K562 (cell line): ENCODE measurements around the gene CACNG1. TPM values are rescaled to one million over a fixed set of nuclear protein-coding genes. Genes with fewer than 3 reads are reported as not detected.

Experiments used
- ATAC-seq: fragments of 200-7000 bp; cut with Tn5 transposase; 3 replicates; pipeline ENCODE4 v1.9.1; 2020; ENCODE audit warnings: moderate library complexity
- BruUV-seq: library from RNA; stranded (reverse); fragments of 400-500 nt; replicated peaks from 2 replicates; lab custom pipeline; 2021; lab: Mats Ljungman, UMichigan
- CTCF ChIA-PET: fragments of 300-600 bp; formaldehyde crosslinking; extraction: SDS; loops from one replicate; lab custom pipeline; 2021; ENCODE audit warnings: low intra/inter-chr PET ratio; lab: Yijun Ruan, JAX
- POLR2A ChIA-PET: fragments of 300-600, 350-650 bp; sonication (Branson Sonifier 250); formaldehyde crosslinking; extraction: SDS; loops from one replicate; lab custom pipeline; 2021; ENCODE audit warnings: antibody characterized with exemption, inconsistent platforms; lab: Yijun Ruan, JAX
- DNase-seq, 4 experiments: peaks; one replicate each; pipeline versions ENCODE4 v3.0.0 to v3.0.0-alpha.2; 2011 to 2018; ENCODE audit warnings: low spot score in 3 of 4, mixed read lengths in 3 of 4; ENCODE audit errors: extremely low read depth in 1 of 4
- FAIRE-seq: peaks from 2 replicates; lab custom pipeline; 2011; peaks lifted over from hg19 to GRCh38; lab: Jason Lieb, UNC
- H2AFZ ChIP-seq: 2 replicates; pipeline ENCODE4 v1.6.0; 2011; ENCODE audit warnings: low read depth, low read length, control low read depth, inconsistent platforms
- H3K27ac ChIP-seq: fragments of 200-600 bp; 3 replicates; pipeline ENCODE4 v1.8.0; 2011; ENCODE audit warnings: low read depth, mild to moderate bottlenecking, control low read depth, inconsistent platforms, low read length, moderate library complexity, mixed read lengths; ENCODE audit errors: extremely low read depth
- H3K27me3 ChIP-seq, 2 experiments: fragments of 300-600 bp in 1 of 2; 2 replicates in 1 of 2; 3 replicates in 1 of 2; pipeline versions ENCODE4 v1.6.0 to v1.8.0; 2011; ENCODE audit warnings: inconsistent platforms in 2 of 2, low read length in 2 of 2, mild to moderate bottlenecking in 1 of 2, mixed read lengths in 1 of 2, moderate library complexity in 1 of 2; ENCODE audit not compliant: control insufficient read depth in 2 of 2, insufficient read depth in 2 of 2
- H3K36me3 ChIP-seq: fragments of 300-600 bp; 3 replicates; pipeline ENCODE4 v1.8.0; 2011; ENCODE audit warnings: mild to moderate bottlenecking, low read length, inconsistent platforms; ENCODE audit not compliant: control insufficient read depth, insufficient read depth
- H3K4me1 ChIP-seq, 2 experiments: fragments of 200-600 bp in 1 of 2; replicated peaks in 1 of 2; 2 replicates in 1 of 2; 3 replicates in 1 of 2; pipeline versions ENCODE4 v1.5.1 to v1.8.0; 2011; ENCODE audit warnings: inconsistent platforms in 2 of 2, low read length in 2 of 2, mild to moderate bottlenecking in 1 of 2, mixed read lengths in 1 of 2, moderate library complexity in 1 of 2; ENCODE audit not compliant: control insufficient read depth in 2 of 2, insufficient read depth in 2 of 2
- H3K4me2 ChIP-seq: 2 replicates; pipeline ENCODE4 v1.6.1; 2011; ENCODE audit warnings: low read length, control low read depth, inconsistent platforms, mixed read lengths; ENCODE audit not compliant: insufficient read depth
- H3K4me3 ChIP-seq: fragments of 200-600 bp; sonication (generic), shearing (Covaris generic); 2 replicates; pipeline ENCODE4 v1.5.1; 2016; ENCODE audit warnings: control low read depth, inconsistent platforms
- H3K79me2 ChIP-seq: fragments of 200-600 bp; 3 replicates; pipeline ENCODE4 v1.8.0; 2011; ENCODE audit warnings: low read length, inconsistent platforms; ENCODE audit not compliant: control insufficient read depth, insufficient read depth
- H3K9ac ChIP-seq, 2 experiments: 2 replicates each; pipeline versions ENCODE4 v1.6.0 to v1.6.1; 2011; ENCODE audit warnings: low read depth in 2 of 2, low read length in 2 of 2, control low read depth in 1 of 2, inconsistent platforms in 1 of 2, mild to moderate bottlenecking in 1 of 2, mixed read lengths in 1 of 2; ENCODE audit not compliant: insufficient read depth in 1 of 2
- H3K9me1 ChIP-seq: one replicate; pipeline ENCODE4 v1.6.0; 2011; ENCODE audit warnings: inconsistent platforms, mild to moderate bottlenecking, low read length, moderate library complexity; ENCODE audit not compliant: control insufficient read depth, insufficient read depth
- H3K9me3 ChIP-seq: replicated peaks from 2 replicates; pipeline ENCODE4 v1.5.1; 2011; ENCODE audit warnings: low read depth, low read length, inconsistent platforms; ENCODE audit not compliant: control insufficient read depth, insufficient read depth
- H4K20me1 ChIP-seq: replicated peaks from 2 replicates; pipeline ENCODE4 v1.6.1; 2011; ENCODE audit warnings: low read length, inconsistent platforms, mixed read lengths; ENCODE audit not compliant: control insufficient read depth, insufficient read depth
- ELK3 ChIP-seq: fragments of 450-650 bp; formaldehyde crosslinking; IDR thresholded peaks from 2 replicates; pipeline ENCODE4 v1.4.0; 2020; ENCODE audit warnings: mild to moderate bottlenecking
- MAFK ChIP-seq: IDR thresholded peaks from 2 replicates; pipeline ENCODE4 v1.6.1; 2011; ENCODE audit warnings: low read length, improper control_type of control experiment
- NBN ChIP-seq: fragments of 450-650 bp; IDR thresholded peaks from 2 replicates; pipeline ENCODE4 v1.6.1; 2016; ENCODE audit warnings: low read depth, mild to moderate bottlenecking
- SIN3B ChIP-seq: fragments of 450-650 bp; IDR thresholded peaks from 2 replicates; pipeline ENCODE4 v1.6.1; 2017; ENCODE audit warnings: low read depth, mild to moderate bottlenecking, moderate library complexity
- SIX5 ChIP-seq, 2 experiments: IDR thresholded peaks; 2 replicates each; pipeline ENCODE4 v1.6.1; 2011; ENCODE audit warnings: low read length in 2 of 2, borderline replicate concordance in 1 of 2, low read depth in 1 of 2, mild to moderate bottlenecking in 1 of 2, moderate library complexity in 1 of 2; ENCODE audit not compliant: insufficient read depth in 1 of 2
- SMARCE1 ChIP-seq: fragments of 450-650 bp; IDR thresholded peaks from 2 replicates; pipeline ENCODE4 v1.7.1; 2016; ENCODE audit warnings: mild to moderate bottlenecking
- STAT5A ChIP-seq: IDR thresholded peaks from 2 replicates; pipeline ENCODE4 v1.6.1; 2012; ENCODE audit warnings: low read length, inconsistent platforms, borderline replicate concordance
- ZFPM2 ChIP-seq: fragments of 250-450 bp; sonication (Bioruptor Pico); IDR thresholded peaks from 2 replicates; pipeline ENCODE4 v1.5.1; 2022; ENCODE audit warnings: mild to moderate bottlenecking
- ZNF174 ChIP-seq: fragments of 250-450 bp; sonication (Bioruptor Pico); IDR thresholded peaks from 2 replicates; pipeline ENCODE4 v1.4.0; 2020; ENCODE audit warnings: mild to moderate bottlenecking
- WGBS: fragments of 100-300 bp; shearing (Covaris generic); methylation state at CpG from one replicate; pipeline ENCODE4 v1.1.6; 2016; ENCODE audit warnings: low coverage, mixed read lengths; ENCODE audit not compliant: insufficient coverage; ENCODE audit errors: missing lambda C conversion rate; 5-methylcytosine and 5-hydroxymethylcytosine counted together
- in situ Hi-C: fragments of 300-500 bp; cut with MboI; formaldehyde crosslinking; loops from 4 replicates; pipeline ENCODE4 v1.15.0; 2018; ENCODE audit warnings: inconsistent platforms, mixed read lengths
- intact Hi-C: fragments of 100-400 bp; cut with micrococcal nuclease; formaldehyde crosslinking; loops from 2 replicates; pipeline ENCODE4 v1.14.2; 2022
- polyA plus RNA-seq, 8 experiments: library from polyadenylated mRNA; depleted of rRNA in 4 of 8; stranded (reverse) in 5 of 8; unstranded in 3 of 8; fragments of >200 nt; fragmentation: Nextera tagmentation in 2 of 8; fragmentation: Illumina TruSeq in 1 of 8; extraction: Ambion mirVana in 2 of 8; extraction: Trizol in 1 of 8; gene quantifications; 2 replicates each; pipeline versions ENCODE4 v1.2.1 to v1.2.3, GENCODE V29; 2011 to 2014; ENCODE audit warnings: inconsistent platforms in 1 of 8, missing spikeins in 1 of 8
- total RNA-seq, 7 experiments: library from RNA; depleted of rRNA in 6 of 7; stranded (reverse); fragments of >200 nt in 6 of 7; fragmentation: Illumina TruSeq in 2 of 7; extraction: Trizol in 2 of 7; gene quantifications; 2 replicates each; pipeline versions ENCODE4 v1.2.1 to v1.2.3, GENCODE V29; 2011 to 2021; ENCODE audit warnings: low replicate concordance in 1 of 7

The CACNG1 gene
- total and polyA plus RNA-seq, 9 of the 15 experiments (the other 6 are each of a cell fraction or from before 2014, with no cell fraction given) = not detected

GRCh38 chr17:67050066-67050465 lies 5.7 kb downstream of the CACNG1 start:
- Histone ChIP-seq H3K4me1 (no peaks in the 10 kb centered on the region), H3K27ac (no peak overlapping the region), H3K9ac (no peak overlapping the region), H3K36me3 (no peaks in the 10 kb centered on the region; the same call in 2 of the 3 replicates), H3K4me2 (no peak overlapping the region), H3K27me3 (peaks cover 19 to 44% of the 10 kb centered on the region in 2 experiments), H2AFZ (no peak overlapping the region), H4K20me1 (no peaks in the 10 kb centered on the region), H3K79me2 (no peaks in the 10 kb centered on the region), H3K9me1 (no peaks in the 10 kb centered on the region), H3K4me3 (no peak overlapping the region), H3K9me3 (no peaks in the 10 kb centered on the region; the same call in 1 of the 2 replicates)
- no TSS peak for BruUV-seq
- ATAC-seq (no peak), DNase-seq (no peak), FAIRE-seq (no peak)
- in situ Hi-C loops = no loop called here
- no peak for TF ChIP-seq SMARCE1
- TF ChIP-seq NBN = no peak
- 0% methylated on average over 1 of the region's 1 CpG for WGBS
- POLR2A ChIA-PET = interaction anchor here (0.8 kb wide), 1 partner anchor 19 kb away, joined by 3 read pairs; no protein-coding TSS in a partner anchor
- intact Hi-C loops = no loop called here
- CTCF ChIA-PET = no interaction called here

- ChIA-PET CTCF (no interaction called here), POLR2A (interaction anchor here (0.8 kb wide), 1 partner anchor 18 kb away, joined by 3 read pairs; no protein-coding TSS in a partner anchor)
- in situ Hi-C loops = no loop called here
- H2AFZ ChIP-seq = no peak overlapping the region
- ATAC-seq (no peak), DNase-seq (no peak), FAIRE-seq (no peak)
- no peak overlapping the region for H3K27ac ChIP-seq
- H3K4me3 ChIP-seq = no peak overlapping the region
- H3K36me3 ChIP-seq = no peaks in the 10 kb centered on the region; the same call in 2 of the 3 replicates
- H3K4me2 ChIP-seq = no peak overlapping the region
- H3K79me2 ChIP-seq = no peaks in the 10 kb centered on the region
- TF ChIP-seq SIN3B (no peak), ELK3 (CRISPR knock-in tag) (no peak), ZFPM2 (no peak), STAT5A (no peak), ZNF174 (CRISPR knock-in tag) (no peak), SIX5 (IDR thresholded peaks at IDR 0.05; ENCODE audit: borderline replicate concordance in 1 of 2, insufficient read depth in 1 of 2, low read depth in 1 of 2, low read length in 2 of 2) (no peak), MAFK (no peak)
- H3K9me1 ChIP-seq = no peaks in the 10 kb centered on the region
- WGBS = 0% methylated on average over 6 of the region's 6 CpGs
- no peaks in the 10 kb centered on the region for H4K20me1 ChIP-seq
- no peak overlapping the region for H3K9ac ChIP-seq
- peaks cover 18 to 44% of the 10 kb centered on the region in 2 experiments for H3K27me3 ChIP-seq
- intact Hi-C loops = no loop called here
- no TSS peak for BruUV-seq
- H3K9me3 ChIP-seq = no peaks in the 10 kb centered on the region; the same call in 1 of the 2 replicates
- no peaks in the 10 kb centered on the region for H3K4me1 ChIP-seq
Measured at GRCh38 chr17:67050471-67051154, 6.3 kb downstream of the CACNG1 start.
